GM12874 (cell line): ENCODE measurements around the gene NRF1.

ENCODE experiments used
- TF ChIP-seq, protein P1 (sequence below): IDR thresholded peaks from 2 replicates; pipeline ENCODE4 v1.5.1; 2011; ENCODE audit warnings: low read depth, mild to moderate bottlenecking, control low read depth, low read length, moderate library complexity; ENCODE audit not compliant: insufficient read depth

NRF1 gene

DNA sequence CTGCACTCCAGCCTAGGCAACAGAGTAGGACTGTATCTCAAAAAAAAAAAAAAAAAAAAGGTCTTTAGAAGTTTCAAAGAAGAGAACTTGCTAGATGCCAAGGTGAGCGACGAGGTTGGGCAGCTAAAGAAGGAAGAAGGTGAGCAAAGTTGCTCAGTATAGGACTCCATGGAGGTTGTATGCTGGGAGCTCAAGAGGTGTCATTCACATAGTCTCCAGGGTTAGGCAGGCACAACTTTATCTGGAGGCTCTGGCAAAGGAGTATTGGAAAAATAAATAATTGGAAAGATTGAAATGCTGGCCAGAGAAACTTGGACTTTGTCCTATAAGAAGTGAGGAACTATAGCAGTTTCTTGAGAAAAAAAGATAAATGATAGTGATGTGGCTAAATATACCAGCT, 74.5 kb downstream of the NRF1 start:
- TF ChIP-seq, protein P1, sequence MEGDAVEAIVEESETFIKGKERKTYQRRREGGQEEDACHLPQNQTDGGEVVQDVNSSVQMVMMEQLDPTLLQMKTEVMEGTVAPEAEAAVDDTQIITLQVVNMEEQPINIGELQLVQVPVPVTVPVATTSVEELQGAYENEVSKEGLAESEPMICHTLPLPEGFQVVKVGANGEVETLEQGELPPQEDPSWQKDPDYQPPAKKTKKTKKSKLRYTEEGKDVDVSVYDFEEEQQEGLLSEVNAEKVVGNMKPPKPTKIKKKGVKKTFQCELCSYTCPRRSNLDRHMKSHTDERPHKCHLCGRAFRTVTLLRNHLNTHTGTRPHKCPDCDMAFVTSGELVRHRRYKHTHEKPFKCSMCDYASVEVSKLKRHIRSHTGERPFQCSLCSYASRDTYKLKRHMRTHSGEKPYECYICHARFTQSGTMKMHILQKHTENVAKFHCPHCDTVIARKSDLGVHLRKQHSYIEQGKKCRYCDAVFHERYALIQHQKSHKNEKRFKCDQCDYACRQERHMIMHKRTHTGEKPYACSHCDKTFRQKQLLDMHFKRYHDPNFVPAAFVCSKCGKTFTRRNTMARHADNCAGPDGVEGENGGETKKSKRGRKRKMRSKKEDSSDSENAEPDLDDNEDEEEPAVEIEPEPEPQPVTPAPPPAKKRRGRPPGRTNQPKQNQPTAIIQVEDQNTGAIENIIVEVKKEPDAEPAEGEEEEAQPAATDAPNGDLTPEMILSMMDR = no peak

DNA sequence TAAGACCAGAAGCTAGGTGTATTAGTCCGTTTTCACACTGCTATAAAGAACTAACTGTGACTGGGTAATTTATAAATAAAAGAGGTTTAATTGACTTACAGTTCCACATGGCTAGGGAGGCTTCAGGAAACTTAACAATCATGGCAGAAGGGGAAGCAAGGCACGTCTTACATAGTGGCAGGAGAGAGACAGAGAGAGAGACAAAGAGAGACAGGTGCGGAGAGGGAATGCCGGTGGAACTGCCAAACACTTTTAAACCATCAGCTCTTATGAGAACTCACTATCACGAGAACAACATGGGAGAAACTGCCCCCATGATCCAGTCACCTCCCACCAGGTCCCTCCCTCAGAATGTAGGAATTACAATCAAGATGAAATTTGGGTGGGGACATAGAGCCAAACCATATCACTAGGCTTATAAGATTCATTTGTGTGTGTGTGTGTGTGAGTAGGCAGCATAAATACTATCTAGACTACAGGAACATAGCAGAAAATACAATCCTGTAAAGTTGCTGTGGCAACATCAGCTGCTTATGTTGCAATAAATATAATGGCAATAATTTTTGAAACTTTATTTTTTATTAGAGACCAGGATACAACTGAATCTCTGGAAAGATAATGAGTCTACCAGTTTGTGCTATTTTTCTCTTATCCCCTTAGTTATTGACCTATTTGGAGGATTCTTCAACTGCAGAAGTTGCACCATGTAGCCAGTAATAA, 77.1 kb downstream of the NRF1 start:
- TF ChIP-seq, protein P1 = no peak

DNA sequence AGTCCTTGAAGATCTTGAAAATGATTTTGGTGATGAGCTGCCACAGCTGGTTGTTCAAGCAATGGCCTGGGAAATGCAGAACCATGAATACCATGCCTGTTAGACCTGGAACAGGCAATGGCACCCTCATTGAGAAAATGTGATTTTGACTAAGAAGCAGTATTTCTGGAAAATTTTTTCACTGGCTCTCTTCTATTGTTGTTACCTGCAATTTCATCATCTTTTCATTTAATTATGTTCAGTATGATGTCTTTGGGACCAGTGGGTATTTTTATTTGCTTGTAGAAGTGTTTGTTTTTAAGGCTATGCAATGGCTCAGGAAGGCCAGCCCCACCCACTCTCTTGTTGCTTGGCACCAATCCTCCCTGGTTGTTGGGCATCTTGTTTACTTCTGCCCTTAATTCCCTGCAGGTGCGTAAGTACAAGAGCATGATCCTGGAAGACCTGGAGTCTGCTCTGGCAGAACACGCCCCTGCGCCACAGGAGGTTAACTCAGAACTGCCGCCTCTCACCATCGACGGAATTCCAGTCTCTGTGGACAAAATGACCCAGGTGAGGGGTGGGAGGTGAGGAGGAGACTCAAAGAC, 78.6 kb downstream of the NRF1 start:
- TF ChIP-seq, protein P1 = no peak

DNA sequence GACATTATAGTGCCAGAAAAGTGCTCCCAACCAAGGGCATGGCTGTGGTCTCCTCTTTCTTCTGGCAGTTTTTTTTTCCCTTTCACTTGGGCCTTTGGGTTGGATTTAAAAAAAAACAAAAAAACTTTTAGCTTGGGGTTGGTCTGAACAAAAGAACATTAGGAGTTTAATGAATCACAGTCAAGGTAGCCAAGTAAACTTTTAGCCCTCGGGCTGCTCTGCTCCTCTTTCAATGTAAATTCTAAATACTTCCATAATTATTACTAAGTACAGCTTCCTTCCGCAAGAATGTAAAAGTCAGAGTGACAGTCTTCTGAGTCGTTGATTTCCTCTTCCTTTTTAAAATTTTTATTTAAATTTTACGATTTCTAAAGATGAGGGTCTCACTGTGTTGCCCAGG, 79.2 kb downstream of the NRF1 start:
- TF ChIP-seq, protein P1 = no peak

DNA sequence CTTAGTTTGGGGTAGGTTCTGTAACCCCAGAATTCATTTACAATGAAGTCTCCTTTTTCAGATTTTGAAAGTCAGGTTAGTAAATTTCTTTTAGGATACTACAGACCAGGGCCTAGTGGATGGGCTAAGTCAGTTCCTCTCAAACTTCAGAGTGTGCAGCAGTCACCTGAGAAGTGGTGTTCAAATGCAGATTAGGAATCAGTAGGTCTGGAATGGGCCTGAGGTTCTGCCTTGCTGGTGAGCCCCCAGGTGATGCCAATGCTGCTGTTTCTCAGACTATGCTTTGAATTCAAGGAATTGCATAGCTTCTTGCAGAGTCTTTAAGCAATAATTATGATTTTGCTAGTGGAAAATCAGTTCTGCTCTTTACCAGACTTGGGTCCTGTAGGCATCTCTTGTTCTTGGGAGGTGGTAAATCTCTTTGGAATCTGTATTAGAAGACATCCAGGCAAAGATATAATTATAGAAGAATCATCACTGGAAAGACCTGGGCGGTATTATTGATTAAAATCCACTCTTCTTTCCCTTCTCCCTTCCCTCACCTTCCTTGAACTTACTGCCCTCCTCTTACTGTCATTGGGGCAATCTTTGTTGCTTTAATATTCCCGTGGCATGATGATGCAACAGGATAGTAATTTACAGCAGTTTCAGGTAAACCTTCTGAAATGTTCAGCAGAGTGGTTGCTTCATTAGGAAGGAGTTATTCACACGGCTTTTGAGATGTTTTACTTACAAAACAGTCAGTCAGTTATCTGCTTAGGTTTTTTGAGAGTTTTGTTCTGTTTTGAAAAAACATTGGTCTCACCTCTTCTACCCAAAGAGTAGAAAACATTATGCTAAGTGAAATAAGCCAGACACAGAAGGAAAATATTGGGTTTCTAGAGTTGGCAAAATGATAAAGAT, 87.2 kb downstream of the NRF1 start:
- TF ChIP-seq, protein P1 = no peak

DNA sequence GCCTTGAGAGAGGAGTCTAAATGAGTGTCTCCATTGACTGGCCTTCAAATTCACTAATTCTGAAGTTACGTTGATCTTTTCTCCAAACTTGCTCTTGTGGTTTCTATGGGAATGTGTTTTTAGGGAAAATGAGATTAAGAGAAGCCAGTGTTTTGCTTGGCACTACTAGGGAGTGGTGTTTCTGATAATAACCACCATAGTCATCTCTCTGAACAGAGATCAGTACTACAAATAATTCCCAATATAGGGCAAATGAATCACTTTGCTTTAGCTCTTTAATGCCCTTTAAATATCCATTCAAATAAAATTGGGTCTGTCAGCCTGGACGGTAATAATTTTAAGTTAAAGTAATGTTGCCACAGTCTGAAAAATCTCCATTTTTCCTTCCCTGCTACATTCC, 90.8 kb downstream of the NRF1 start:
- TF ChIP-seq, protein P1 = no peak

DNA sequence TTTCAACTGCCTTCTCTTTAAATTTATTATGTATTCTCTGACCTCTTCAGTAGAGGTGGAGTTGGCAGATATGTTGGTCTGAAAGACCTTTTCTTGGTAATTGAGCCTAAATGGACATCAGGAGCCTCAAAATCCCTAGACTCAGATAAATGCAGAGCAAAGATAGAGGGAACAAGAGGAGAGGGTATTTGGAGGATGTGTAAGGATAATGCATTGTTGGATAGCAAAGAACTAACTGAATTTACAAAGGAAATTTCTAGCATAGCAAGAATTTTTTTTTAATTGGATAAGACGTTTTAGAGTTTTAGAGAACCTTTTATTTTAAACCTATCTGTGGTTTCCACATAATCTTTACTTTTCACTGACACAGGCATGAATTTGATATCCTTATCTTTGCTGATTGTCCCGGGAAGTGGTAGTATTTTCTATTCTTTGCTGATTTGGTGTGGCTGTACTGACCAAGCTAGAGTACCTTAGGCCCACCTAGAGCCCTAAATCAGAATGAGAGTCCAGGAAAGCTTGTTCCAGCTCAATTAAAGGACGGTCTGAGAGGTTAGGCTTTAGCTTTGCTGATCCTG, 91.3 kb downstream of the NRF1 start:
- TF ChIP-seq, protein P1 = no peak
